Mesenchymal stem cell (in vitro differentiated cells and primary cell): ENCODE measurements around the gene CD300LF.

Source experiments
- DNase-seq: peaks from one replicate; pipeline ENCODE4 v3.0.0-alpha.2; 2013
- H2AFZ ChIP-seq: one replicate; pipeline ENCODE4 v1.6.1; 2013; ENCODE audit warnings: low read depth, mild to moderate bottlenecking, control low read depth, inconsistent platforms, low read length, moderate library complexity
- H2AK5ac ChIP-seq: 2 replicates; pipeline ENCODE4 v1.6.1; 2013; ENCODE audit warnings: low read length, moderate library complexity, mild to moderate bottlenecking, inconsistent platforms; ENCODE audit not compliant: severe bottlenecking
- H2BK120ac ChIP-seq: one replicate; pipeline ENCODE4 v1.6.1; 2013; ENCODE audit warnings: low read depth, mild to moderate bottlenecking, inconsistent platforms, low read length, moderate library complexity
- H2BK12ac ChIP-seq, 2 experiments: one replicate each; pipeline ENCODE4 v1.6.1; 2013; ENCODE audit warnings: inconsistent platforms in 2 of 2, low read length in 2 of 2, mild to moderate bottlenecking in 2 of 2, moderate library complexity in 2 of 2, control low read depth in 1 of 2
- H2BK15ac ChIP-seq: one replicate; pipeline ENCODE4 v1.6.1; 2013; ENCODE audit warnings: mild to moderate bottlenecking, low read depth, inconsistent platforms; ENCODE audit not compliant: poor library complexity, severe bottlenecking
- H2BK5ac ChIP-seq: 2 replicates; pipeline ENCODE4 v1.6.1; 2013; ENCODE audit warnings: low read depth, mild to moderate bottlenecking, low read length, control low read depth, inconsistent platforms; ENCODE audit not compliant: poor library complexity, severe bottlenecking
- H3K14ac ChIP-seq, 2 experiments: one replicate each; pipeline ENCODE4 v1.6.1; 2013; ENCODE audit warnings: inconsistent platforms in 2 of 2, low read length in 2 of 2, control low read depth in 1 of 2, mild to moderate bottlenecking in 1 of 2, moderate library complexity in 1 of 2
- H3K18ac ChIP-seq, 2 experiments: one replicate each; pipeline ENCODE4 v1.6.1; 2013; ENCODE audit warnings: inconsistent platforms in 2 of 2, low read length in 2 of 2, control low read depth in 1 of 2, low read depth in 1 of 2, mild to moderate bottlenecking in 1 of 2
- H3K23ac ChIP-seq, 2 experiments: one replicate each; pipeline ENCODE4 v1.6.1; 2013; ENCODE audit warnings: inconsistent platforms in 2 of 2, low read length in 2 of 2, mild to moderate bottlenecking in 2 of 2, moderate library complexity in 2 of 2, control low read depth in 1 of 2
- H3K27ac ChIP-seq: 2 replicates; pipeline ENCODE4 v1.5.1; 2013; ENCODE audit warnings: mild to moderate bottlenecking, moderate library complexity, low read length, control low read depth, inconsistent platforms; ENCODE audit not compliant: poor library complexity, severe bottlenecking
- H3K27me3 ChIP-seq, 2 experiments: 2 replicates each; pipeline versions ENCODE4 v1.6.1 to v1.7.0; 2013; ENCODE audit warnings: low read length in 2 of 2, mild to moderate bottlenecking in 2 of 2, moderate library complexity in 2 of 2, control low read depth in 1 of 2, inconsistent platforms in 1 of 2; ENCODE audit not compliant: control insufficient read depth in 1 of 2, insufficient read depth in 1 of 2
- H3K36me3 ChIP-seq, 2 experiments: 2 replicates each; pipeline versions ENCODE4 v1.6.1 to v1.7.0; 2013; ENCODE audit warnings: low read length in 2 of 2, control low read depth in 1 of 2, inconsistent platforms in 1 of 2, low read depth in 1 of 2, mild to moderate bottlenecking in 1 of 2; ENCODE audit not compliant: insufficient read depth in 2 of 2, control insufficient read depth in 1 of 2
- H3K4ac ChIP-seq, 2 experiments: one replicate each; pipeline ENCODE4 v1.6.1; 2013; ENCODE audit warnings: inconsistent platforms in 2 of 2, low read length in 2 of 2, mild to moderate bottlenecking in 2 of 2, moderate library complexity in 2 of 2, control low read depth in 1 of 2, low read depth in 1 of 2
- H3K4me1 ChIP-seq: 2 replicates; pipeline ENCODE4 v1.6.1; 2013; ENCODE audit warnings: low read depth, low read length, control low read depth; ENCODE audit not compliant: control insufficient read depth, insufficient read depth
- H3K4me2 ChIP-seq: 2 replicates; pipeline ENCODE4 v1.6.1; 2013; ENCODE audit warnings: low read length, mild to moderate bottlenecking, inconsistent platforms; ENCODE audit not compliant: poor library complexity, severe bottlenecking
- H3K4me3 ChIP-seq, 2 experiments: 2 replicates each; pipeline versions ENCODE4 v1.5.1 to v1.7.0; 2013; ENCODE audit warnings: low read length in 2 of 2, mild to moderate bottlenecking in 2 of 2, control low read depth in 1 of 2, low read depth in 1 of 2; ENCODE audit not compliant: insufficient read depth in 1 of 2
- H3K79me1 ChIP-seq: replicated peaks from 2 replicates; pipeline ENCODE4 v1.6.1; 2013; ENCODE audit warnings: mild to moderate bottlenecking, control low read depth, low read length, inconsistent platforms; ENCODE audit not compliant: poor library complexity, severe bottlenecking
- H3K9ac ChIP-seq: 2 replicates; pipeline ENCODE4 v1.7.0; 2013; ENCODE audit warnings: mild to moderate bottlenecking, low read length, moderate library complexity
- H3K9me3 ChIP-seq: 2 replicates; pipeline ENCODE4 v1.7.0; 2013; ENCODE audit warnings: mild to moderate bottlenecking, low read length; ENCODE audit not compliant: control insufficient read depth
- H4K8ac ChIP-seq: one replicate; pipeline ENCODE4 v1.6.1; 2013; ENCODE audit warnings: inconsistent platforms, mild to moderate bottlenecking, low read length, moderate library complexity
- H4K91ac ChIP-seq: one replicate; pipeline ENCODE4 v1.6.1; 2013; ENCODE audit warnings: mild to moderate bottlenecking, low read length, inconsistent platforms
- WGBS: methylation state at CpG from one replicate; pipeline ENCODE4 v1.1.7; 2013; ENCODE audit warnings: mixed read lengths; 5-methylcytosine and 5-hydroxymethylcytosine counted together

CD300LF gene

DNA sequence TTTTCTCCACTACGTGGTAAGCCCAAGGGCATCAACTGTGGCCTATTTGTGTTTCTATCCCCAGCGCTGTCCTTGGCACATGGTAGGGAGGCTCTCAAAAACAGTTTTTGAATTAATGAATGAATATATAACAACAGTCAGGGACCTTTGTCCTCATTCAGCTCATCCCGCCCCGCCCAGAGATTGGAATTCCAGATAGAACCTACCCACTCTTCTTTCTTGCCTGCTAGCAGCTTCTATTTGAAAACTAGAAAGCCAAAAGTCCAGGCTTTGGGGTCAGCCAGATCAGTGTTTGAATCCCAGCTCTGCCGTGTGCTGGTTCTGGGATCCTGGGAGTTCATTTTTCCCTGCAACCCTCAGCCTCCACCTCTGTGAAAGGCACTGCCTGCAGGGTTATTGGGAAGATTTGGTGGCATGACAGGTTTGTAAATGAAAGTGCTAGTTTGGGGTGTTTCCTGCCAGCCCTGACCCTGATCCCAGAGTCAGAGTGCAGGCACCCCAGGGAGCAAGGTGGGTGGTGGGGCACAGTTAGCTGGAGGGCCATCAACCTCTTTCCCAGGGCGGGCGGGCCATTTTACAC is 40.2 kb upstream of the CD300LF start:
- WGBS = 99% methylated on average over 6 of the region's 7 CpGs
- no peak overlapping the region for H3K9ac ChIP-seq
- no peaks in the 10 kb centered on the region for H3K9me3 ChIP-seq
- no peak overlapping the region for H2AFZ ChIP-seq
- peaks cover 0 to 3% of the 10 kb centered on the region in 2 experiments for H3K27me3 ChIP-seq
- no peak overlapping the region for H4K8ac ChIP-seq
- no peak overlapping the region for H3K4me2 ChIP-seq
- H3K79me1 ChIP-seq = peaks cover 34% of the 10 kb centered on the region
- H3K36me3 ChIP-seq = peaks cover 0 to 22% of the 10 kb centered on the region in 2 experiments
- H3K4ac ChIP-seq = no peak overlapping the region
- H2BK5ac ChIP-seq = no peak overlapping the region
- peak overlapping the region; percentile 33 for H2AK5ac ChIP-seq
- H3K27ac ChIP-seq = no peak overlapping the region
- H2BK120ac ChIP-seq = peak overlapping the region; percentile 29
- H3K4me3 ChIP-seq = no peak overlapping the region
- H2BK15ac ChIP-seq = no peak overlapping the region
- no peak for DNase-seq
- no peak overlapping the region for H3K18ac ChIP-seq
- H3K4me1 ChIP-seq = peaks cover 42% of the 10 kb centered on the region
- no peak overlapping the region for H3K23ac ChIP-seq
- no peak overlapping the region for H4K91ac ChIP-seq
- H3K14ac ChIP-seq = no peak overlapping the region
- no peak overlapping the region for H2BK12ac ChIP-seq

DNA sequence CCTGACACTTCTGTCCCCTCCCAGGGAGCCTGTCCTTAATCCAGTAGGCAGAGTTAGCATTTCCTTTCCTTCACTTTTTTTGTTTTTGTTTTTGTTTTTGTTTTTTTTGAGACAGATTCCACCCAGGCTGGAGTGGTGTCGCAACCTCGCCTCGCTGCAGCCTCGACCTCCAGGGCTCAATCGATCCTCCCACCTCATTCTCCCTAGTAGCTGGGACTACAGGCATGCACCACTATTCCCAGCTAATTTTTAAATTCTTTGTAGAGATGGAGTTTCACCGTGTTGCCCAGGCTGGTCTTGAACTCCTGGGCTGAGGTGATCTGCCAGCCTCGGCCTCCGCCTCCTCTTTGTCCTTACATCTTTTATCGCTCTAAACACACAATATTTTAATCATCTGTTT is 39.7 kb upstream of the CD300LF start:
- Histone ChIP-seq H3K36me3 (peaks cover 0 to 22% of the 10 kb centered on the region in 2 experiments), H2BK120ac (no peak overlapping the region), H3K4me1 (peaks cover 42% of the 10 kb centered on the region), H3K23ac (no peak overlapping the region), H3K9ac (no peak overlapping the region), H3K27ac (no peak overlapping the region), H2BK12ac (no peak overlapping the region), H3K18ac (no peak overlapping the region), H2BK15ac (no peak overlapping the region), H3K4me2 (no peak overlapping the region), H2BK5ac (no peak overlapping the region), H2AK5ac (no peak overlapping the region), H4K8ac (no peak overlapping the region), H4K91ac (no peak overlapping the region), H3K27me3 (peaks cover 0 to 3% of the 10 kb centered on the region in 2 experiments), H3K9me3 (no peaks in the 10 kb centered on the region), H2AFZ (no peak overlapping the region), H3K4me3 (no peak overlapping the region), H3K4ac (no peak overlapping the region), H3K14ac (no peak overlapping the region), H3K79me1 (peaks cover 31% of the 10 kb centered on the region)
- no peak for DNase-seq
- WGBS = 89% methylated on average over 9 of the region's 9 CpGs

- Histone ChIP-seq H2BK12ac (peak overlapping the region; percentile 57 to 65), H4K91ac (peak overlapping the region; percentile 83), H3K4me3 (peak overlapping the region; percentile 75 to 87), H3K4ac (peak overlapping the region; percentile 34 to 85), H2BK15ac (peak overlapping the region; percentile 13), H3K9ac (no peak overlapping the region), H3K79me1 (peaks cover 23% of the 10 kb centered on the region), H3K27me3 (peaks cover 0 to 3% of the 10 kb centered on the region in 2 experiments), H3K9me3 (no peaks in the 10 kb centered on the region), H3K27ac (peak overlapping the region; percentile 54), H2BK120ac (no peak overlapping the region), H3K4me2 (peak overlapping the region; percentile 92), H3K23ac (peak overlapping the region in 1 of 2 experiments; percentile 10), H4K8ac (peak overlapping the region; percentile 77), H3K4me1 (peaks cover 40% of the 10 kb centered on the region), H3K36me3 (peaks cover 0 to 21% of the 10 kb centered on the region in 2 experiments), H3K14ac (peak overlapping the region in 1 of 2 experiments; percentile 76), H2AFZ (no peak overlapping the region), H2BK5ac (no peak overlapping the region), H3K18ac (peak overlapping the region in 1 of 2 experiments; percentile 67), H2AK5ac (peak overlapping the region; percentile 54)
- 68% methylated on average over 13 of the region's 13 CpGs for WGBS
- no peak for DNase-seq
Measured at GRCh38 chr17:74750327-74751069, 37.8 kb upstream of the CD300LF start.

- no peak overlapping the region for H2BK5ac ChIP-seq
- H2BK120ac ChIP-seq = no peak overlapping the region
- peak overlapping the region in 1 of 2 experiments; percentile 76 for H3K14ac ChIP-seq
- peak overlapping the region; percentile 83 for H4K91ac ChIP-seq
- 59% methylated on average over 5 of the region's 6 CpGs for WGBS
- no peak overlapping the region for H2BK15ac ChIP-seq
- peak overlapping the region in 1 of 2 experiments; percentile 67 for H3K18ac ChIP-seq
- no peak overlapping the region for H3K23ac ChIP-seq
- no peak for DNase-seq
- peaks cover 0 to 3% of the 10 kb centered on the region in 2 experiments for H3K27me3 ChIP-seq
- H3K9ac ChIP-seq = peak overlapping the region; percentile 71
- H3K4me1 ChIP-seq = peaks cover 41% of the 10 kb centered on the region
- peak overlapping the region; percentile 54 for H2AK5ac ChIP-seq
- H3K79me1 ChIP-seq = peaks cover 18% of the 10 kb centered on the region
- no peak overlapping the region for H2AFZ ChIP-seq
- peaks cover 0 to 16% of the 10 kb centered on the region in 2 experiments for H3K36me3 ChIP-seq
- H3K27ac ChIP-seq = peak overlapping the region; percentile 54
- H3K4ac ChIP-seq = peak overlapping the region; percentile 34 to 85
- H4K8ac ChIP-seq = peak overlapping the region; percentile 77
- H3K4me2 ChIP-seq = peak overlapping the region; percentile 92
- peak overlapping the region in 1 of 2 experiments; percentile 65 for H2BK12ac ChIP-seq
- H3K4me3 ChIP-seq = peak overlapping the region; percentile 75 to 87
- no peaks in the 10 kb centered on the region for H3K9me3 ChIP-seq
Measured at GRCh38 chr17:74750039-74750326, 37.3 kb upstream of the CD300LF start.
